ENCODE measurements around the gene NKAIN2.

Gene NKAIN2

GRCh38 chr6:124055963-124056362, 252.3 kb downstream of the NKAIN2 start:
- no peak for TF ChIP-seq CTCF (conservative IDR thresholded peaks at IDR 0.05; ENCODE audit: low read length)
- no peak for DNase-seq (ENCODE audit: low read depth)
- no peak overlapping the region for H3K4me3 ChIP-seq (ENCODE audit: low read length)

GRCh38 chr6:124056407-124057334, 253.0 kb downstream of the NKAIN2 start:
- TF ChIP-seq CTCF (conservative IDR thresholded peaks at IDR 0.05; ENCODE audit: low read length): no peak
- no peak for DNase-seq (ENCODE audit: low read depth)
- H3K4me3 ChIP-seq (ENCODE audit: low read length): no peak overlapping the region

GRCh38 chr6:124057461-124057860, 253.8 kb downstream of the NKAIN2 start:
- no peak for TF ChIP-seq CTCF (conservative IDR thresholded peaks at IDR 0.05; ENCODE audit: low read length)
- no peak overlapping the region for H3K4me3 ChIP-seq (ENCODE audit: low read length)
- no peak for DNase-seq (ENCODE audit: low read depth)

GRCh38 chr6:124064317-124065113, 260.9 kb downstream of the NKAIN2 start:
- no peak for DNase-seq (ENCODE audit: low read depth)
- H3K4me3 ChIP-seq (ENCODE audit: low read length): no peak overlapping the region
- TF ChIP-seq CTCF (conservative IDR thresholded peaks at IDR 0.05; ENCODE audit: low read length): no peak

- no peak for TF ChIP-seq CTCF (conservative IDR thresholded peaks at IDR 0.05; ENCODE audit: low read length)
- DNase-seq (ENCODE audit: low read depth): no peak
- no peak overlapping the region for H3K4me3 ChIP-seq (ENCODE audit: low read length)
Measured at GRCh38 chr6:124066269-124066668, 262.6 kb downstream of the NKAIN2 start.

GRCh38 chr6:124066946-124067552, 263.4 kb downstream of the NKAIN2 start:
- no peak for TF ChIP-seq CTCF (conservative IDR thresholded peaks at IDR 0.05; ENCODE audit: low read length)
- DNase-seq (ENCODE audit: low read depth): no peak
- no peak overlapping the region for H3K4me3 ChIP-seq (ENCODE audit: low read length)

Data from AG10803 (cell line).